Hepatic stellate cell (primary cell): ENCODE data around the gene RNF207.

Experiments used
- DNase-seq: peaks from one replicate; pipeline ENCODE4 v3.0.0; 2011; ENCODE audit warnings: low spot score

The RNF207 gene

DNA sequence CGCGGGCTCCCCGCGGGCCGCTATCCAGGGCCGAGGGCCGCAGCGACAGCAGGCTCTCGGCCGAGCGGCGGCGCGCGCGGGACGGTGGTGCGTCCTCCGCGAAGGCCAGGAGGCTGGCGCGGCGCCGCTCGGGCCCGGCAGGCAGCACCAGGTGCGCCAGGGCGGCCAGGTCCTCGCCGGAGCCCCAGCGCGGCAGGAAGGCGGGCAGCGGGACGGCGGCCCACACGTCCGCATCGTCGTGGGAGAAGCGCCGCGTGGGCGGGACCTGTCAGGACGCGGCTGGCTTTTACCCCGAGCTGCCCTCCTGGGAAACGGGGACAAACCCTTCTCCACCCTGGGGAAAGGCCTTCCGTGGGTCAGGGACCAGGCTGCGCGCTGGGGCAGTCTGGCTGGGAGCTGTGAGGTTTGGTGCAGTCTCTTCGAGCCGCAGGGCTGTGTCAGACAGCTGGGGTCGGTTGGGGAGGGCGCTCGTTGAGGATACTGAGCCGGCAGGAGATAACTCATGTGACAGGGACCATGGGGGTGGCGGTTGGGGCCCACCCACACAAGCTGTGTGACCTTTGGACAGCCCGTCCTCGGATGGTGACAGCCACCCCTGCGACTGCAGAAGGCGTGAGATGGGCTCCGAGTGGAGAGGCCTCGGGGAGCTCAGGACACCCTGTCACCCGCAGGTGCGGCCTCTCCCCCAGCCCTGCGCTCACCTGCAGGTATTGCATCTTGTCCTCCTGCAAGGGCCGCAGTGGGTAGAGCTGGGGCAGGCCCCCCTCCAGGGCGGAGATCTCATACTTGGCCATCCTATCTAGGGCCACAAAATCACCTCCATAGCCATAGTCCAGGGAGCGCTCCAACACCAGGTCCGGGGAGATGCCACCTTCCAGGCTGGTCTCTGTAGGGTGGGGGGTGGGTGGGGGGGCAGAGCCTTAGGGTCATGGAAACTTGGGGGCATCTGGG lies 44.1 kb downstream of the RNF207 start:
- DNase-seq: no peak

DNA sequence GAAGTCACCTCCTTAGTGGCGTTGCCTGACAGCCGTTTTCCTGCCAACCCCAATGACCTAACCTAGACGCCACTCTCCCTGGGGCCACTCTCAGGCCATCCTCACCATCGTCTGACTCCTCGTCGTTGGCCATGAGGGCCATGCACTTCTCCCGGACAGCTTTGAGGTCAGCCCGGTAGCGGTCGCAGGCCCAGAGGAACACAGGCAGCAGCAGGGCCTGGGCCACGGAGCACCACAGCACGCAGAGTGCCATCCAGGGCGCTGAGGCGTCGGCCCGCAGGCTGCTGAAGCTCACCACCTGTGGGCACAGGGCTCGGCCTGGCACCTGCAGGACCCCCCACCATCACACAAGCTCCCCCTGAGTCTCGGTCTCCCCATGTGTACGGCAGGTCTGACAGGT lies 45.3 kb downstream of the RNF207 start:
- DNase-seq: no peak

DNA sequence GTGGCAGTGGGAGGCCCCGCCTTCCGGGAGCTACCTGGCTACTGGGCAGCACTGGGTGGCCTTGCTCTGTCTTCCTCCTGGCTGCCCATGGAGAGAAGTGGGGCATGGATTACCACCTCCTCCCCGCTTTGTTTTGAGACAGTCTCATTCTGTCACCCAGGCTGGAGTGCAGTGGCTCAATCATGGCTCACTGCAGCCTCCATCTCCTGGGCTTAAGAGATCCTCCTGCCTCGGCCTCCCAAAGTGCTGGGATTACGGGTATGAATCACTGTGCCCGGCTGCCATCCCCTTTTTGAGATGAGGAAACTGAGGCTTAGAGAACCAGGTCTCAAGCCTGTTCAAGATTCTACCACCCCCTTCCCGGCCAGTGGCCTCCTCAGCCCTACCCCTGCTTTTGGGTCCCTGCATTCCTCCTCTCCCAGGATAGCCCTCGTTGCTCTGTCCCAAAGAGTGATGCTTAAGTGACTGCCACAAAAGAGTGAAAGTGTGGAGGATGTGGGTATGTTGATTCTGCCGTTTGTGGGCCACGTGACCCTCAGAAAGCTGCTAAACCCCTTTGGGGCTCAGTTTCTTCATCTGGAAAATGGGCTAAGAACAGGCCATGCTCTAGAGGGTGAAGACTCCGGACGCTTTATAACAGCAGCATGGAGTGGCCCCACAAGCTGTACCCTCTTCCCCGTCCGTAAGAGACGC lies 45.9 kb downstream of the RNF207 start:
- DNase-seq: no peak

DNA sequence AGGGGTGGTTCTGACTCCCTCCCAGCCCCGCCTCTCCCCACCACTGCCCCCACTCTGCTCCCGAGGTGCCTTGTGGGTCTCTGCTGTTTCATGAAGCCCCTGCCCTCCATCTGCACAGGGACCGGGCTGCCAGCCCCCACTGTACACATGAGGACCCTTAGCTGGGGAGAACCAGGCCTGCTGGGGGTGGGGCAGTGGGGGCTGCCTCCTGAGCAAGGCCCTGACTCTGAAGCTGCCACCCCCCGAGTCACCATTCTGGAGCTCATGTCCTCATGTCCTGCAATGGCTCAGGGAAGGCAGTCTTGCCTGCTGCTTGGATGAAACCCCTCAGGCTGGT lies 46.4 kb downstream of the RNF207 start:
- no peak for DNase-seq

DNA sequence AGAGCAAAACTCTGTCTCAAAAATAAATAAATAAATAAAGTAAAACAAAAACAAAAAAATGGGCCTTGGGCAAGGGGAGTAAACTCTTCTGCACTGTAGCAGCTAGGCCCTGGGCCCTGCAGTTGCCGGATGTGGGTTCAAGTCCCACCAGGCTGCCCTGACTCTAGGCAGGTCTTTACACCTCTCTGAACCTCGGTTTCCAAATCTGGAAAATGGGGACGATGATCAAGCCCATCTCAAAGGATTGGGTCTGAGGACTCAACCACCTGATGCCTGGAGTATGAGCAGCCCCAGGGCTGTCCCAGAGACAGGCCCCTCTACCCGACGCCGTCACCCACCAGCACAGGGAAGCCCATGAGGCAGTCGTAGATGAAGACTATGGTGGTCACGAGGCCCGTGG lies 47.5 kb downstream of the RNF207 start:
- no peak for DNase-seq

DNA sequence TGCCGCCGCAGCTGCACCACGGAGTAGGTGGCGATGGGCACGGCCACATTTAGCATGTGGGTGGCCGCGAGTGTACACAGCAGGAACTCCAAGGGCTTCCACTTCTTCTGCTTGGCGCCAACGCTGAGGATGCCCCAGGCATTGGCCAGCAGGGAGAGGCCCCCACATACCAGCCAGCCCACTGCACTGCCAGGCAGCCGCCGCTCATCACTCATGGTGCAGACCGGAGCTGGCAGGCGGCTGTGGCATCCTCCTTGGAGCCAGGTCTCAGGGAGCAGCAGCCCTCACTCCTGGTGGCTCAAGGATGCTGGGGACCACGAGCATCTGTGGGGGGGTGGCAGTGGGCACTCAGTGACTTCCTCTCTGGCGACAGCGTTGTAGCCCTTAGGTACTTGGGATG lies 48.8 kb downstream of the RNF207 start:
- no peak for DNase-seq

DNA sequence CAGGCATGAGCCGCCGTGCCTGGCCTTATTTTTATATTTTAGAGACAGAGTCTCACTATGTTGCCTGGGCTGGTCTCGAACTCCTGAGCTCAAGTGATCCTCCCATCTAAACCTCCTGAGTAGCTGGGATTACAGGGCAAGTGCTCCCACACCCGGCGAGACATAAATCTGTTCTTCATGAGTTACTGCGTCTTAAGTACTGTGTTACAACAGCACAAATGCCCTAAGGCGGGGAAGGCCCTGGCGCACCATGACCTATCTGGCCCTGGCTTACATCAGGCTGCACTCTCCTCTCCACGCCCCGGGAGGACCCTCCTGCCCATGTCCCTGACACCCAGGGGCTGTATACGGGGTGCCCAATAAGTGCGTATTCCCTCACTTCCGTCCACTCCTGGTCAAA lies 50.7 kb downstream of the RNF207 start:
- no peak for DNase-seq

DNA sequence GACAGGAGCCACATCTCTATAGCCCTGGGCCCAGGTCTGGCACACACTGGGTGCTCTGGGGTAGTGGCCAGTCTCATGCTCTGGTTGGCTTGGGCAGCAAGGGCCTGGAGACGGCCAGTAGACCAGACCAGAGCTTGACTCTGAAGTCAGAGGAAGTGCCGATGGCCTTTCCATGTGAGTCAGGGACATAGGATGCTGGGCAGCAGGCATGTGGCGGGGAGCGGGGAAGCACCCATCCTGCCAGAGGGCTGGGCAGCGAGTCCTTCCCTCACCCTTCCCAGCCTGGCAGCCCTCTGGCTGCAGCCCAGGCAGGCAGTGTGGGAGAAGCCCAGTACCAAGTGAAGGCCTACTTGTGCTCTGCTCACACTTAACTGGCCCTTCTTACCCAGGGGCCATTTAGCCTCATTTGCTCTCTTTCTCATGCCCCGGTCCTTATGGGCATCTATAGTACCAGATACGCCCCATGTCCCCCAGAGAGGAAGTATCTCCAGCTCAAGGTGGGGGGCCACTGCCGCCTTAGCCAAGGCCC lies 51.7 kb downstream of the RNF207 start:
- DNase-seq: no peak

DNA sequence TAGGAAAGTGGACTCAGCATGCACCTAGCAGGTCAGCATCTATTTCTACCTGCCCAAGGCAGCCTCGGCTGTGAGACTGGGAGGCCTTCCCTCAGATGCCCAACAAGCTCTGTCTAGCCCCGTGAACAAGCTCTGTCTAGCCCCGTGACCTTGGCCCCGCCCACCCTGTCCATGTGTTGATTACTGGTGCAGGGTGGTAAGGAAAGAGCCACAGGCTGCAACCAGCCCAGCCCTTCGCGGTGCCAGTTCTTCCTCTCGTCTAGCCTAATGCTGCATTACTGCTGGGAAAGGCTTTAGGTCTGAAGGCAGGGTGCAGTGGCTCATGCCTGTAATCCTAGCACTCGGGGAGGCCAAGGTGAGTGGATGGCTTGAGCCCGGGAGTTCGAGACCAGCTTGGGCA lies 52.8 kb downstream of the RNF207 start:
- no peak for DNase-seq

DNA sequence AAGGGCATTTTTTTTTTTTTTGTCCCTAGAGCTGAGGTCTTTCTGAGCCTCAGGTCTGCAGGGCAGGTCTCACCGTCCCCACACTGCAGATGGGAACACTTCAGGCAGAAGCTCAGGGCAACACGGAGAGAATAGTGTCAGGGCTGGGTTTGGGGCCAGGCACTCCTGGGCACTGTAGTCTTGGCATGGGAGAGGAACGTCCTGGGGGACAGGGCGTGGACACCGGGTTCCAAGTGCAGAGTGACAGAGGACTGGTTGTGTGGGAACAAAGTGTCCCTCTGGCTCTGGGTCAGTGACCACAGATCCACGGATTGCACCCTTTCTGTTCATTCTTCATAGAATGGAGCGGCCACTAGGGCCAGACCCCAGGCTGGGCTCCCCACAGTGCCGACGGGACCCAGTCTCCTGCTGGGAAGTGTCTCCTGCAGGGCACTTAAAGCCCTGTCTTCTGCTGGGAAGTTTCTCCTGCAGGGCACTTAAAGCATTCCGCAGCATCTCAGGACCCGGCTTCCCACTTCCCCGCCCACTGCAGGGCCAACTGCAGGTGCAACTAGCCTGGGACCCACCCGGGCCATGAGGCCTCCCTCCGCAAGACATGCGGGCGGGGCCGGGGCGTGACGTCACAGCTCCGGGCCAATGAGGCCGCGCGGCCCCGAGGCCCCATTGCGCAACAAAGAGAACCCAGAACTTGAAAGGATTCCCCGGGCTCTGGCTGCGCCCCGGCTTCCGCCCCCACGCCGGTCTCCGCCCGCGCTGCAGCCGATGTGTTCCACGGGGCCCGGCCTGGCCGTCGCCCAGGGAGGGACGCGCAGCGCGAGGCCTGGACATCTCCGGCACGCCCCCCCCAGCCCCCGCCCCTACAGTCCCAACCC lies 53.8 kb downstream of the RNF207 start:
- DNase-seq: peak; percentile 85

DNA sequence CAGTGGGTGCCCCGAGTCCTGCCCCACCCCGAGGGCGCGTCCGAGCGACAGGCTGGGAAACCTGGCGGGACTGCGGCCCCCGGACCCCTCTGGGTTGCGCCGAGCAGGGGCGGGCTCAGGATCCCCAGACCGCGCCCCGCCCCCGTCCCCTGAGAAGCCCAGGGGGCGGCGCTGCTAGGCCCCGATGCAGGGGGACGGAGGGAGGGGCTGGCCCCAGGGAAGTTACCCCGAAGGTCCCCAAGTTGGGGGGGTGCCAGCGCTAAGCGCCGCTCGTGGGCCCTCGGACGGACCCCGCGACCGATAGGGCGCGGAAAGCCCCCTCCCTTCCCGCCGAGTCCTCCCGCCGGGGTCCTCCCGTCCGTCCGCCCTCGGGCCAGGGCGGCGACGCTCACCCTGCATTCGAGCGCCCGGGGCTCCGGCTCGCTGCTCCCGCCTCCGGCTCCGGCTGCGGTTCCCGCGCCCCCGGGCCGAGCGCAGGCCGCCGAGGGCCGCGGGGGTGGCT lies 54.6 kb downstream of the RNF207 start:
- DNase-seq: no peak

DNA sequence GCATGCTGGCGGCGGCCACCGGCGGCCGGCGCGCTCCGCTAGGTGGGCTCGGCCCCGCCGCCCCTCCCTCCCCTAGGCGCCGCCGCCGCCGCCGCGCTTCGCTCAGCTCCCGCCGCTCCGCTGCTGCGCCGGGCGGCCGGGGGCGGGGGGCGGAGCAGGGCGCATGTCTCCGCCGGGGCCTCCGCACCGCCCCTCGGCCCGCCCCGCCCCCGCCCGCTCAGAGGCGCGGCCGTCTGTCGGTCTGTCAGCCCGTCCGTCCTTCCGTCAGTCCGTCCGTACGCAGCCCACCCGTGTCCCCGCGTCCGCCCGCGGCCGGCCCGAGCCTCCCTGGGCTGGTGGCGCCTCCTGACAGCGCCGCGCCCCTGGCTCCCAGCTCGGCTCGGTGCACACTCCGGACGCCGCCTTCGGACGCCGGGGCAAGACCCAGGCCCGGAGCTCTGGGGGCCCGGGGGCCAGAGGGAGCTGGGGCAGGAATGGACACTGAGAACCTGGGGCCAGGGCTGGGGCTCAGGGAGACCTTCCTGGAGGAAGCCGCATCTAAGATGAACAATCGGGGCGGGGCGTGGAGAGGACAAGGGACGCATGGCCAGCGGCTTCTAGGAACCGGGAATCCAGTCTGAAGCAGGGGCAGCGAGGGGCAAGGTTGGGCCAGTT lies 55.2 kb downstream of the RNF207 start, which contains the start of gene GPR153:
TSS of gene GPR153 (minus strand) at position 138 of the 654 bp plus-strand sequence. CDS start 6,193 bp downstream, outside the sequence.
- DNase-seq: peak; percentile 73

DNA sequence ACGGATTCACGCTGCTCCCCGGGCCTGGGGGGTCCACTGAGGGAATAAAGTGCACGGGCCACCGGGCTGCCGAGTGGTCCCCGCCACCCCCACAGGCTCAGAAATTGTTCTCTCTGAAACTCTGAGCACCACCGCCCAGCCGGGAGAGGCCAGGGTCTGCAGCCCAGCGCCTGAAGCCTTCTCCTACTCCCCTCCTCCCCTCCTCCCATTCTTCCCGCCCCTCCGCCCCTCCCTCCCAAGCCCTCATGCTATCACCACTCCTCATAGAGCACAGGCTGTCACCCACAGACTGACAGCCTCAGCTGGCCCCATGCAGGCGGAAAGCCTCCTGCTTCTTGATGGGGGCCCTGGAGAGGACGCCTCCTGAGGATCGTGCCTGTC lies 55.7 kb downstream of the RNF207 start:
- no peak for DNase-seq

DNA sequence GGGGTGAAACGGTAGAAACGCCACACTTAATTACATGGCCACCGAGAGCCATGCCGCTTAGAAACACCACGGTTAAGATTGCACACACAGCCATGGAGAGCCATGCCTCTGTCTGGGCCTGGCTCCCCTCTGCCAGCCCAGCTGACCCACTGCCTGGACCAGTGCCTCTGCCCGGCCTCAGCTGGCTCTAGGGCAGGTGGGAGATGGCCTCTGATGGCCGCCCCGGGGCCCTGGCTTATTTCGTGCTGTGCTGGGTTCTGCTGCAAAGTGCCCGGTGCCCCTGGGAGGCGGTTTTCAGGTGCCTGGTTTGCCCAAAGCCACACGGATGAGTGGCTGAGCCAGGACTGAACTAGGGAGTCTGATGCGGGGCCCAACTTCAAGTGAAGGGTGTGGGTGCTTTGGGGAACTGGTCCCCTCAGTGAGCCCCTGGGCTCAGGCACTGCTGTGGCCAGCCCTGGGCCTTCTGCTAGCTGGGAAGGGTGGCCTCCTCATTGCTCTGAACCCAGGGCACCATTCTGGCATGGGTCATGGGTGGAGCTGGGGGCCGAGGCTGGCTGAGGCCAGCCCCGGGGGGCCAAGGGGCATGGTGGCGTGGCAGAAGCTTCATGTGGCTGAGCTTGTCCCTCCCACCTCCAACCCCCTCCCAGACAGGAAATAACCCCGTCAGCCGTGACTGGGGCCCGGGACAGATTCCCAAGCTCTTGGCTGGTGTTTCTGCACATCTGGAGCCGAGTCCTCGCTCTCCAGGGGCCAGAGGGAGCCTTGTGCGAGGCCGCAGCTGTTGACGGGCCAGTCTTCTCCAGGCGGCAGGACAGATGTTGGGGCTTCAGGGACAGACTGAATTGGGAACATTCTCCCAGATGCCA lies 56.9 kb downstream of the RNF207 start:
- DNase-seq: no peak

DNA sequence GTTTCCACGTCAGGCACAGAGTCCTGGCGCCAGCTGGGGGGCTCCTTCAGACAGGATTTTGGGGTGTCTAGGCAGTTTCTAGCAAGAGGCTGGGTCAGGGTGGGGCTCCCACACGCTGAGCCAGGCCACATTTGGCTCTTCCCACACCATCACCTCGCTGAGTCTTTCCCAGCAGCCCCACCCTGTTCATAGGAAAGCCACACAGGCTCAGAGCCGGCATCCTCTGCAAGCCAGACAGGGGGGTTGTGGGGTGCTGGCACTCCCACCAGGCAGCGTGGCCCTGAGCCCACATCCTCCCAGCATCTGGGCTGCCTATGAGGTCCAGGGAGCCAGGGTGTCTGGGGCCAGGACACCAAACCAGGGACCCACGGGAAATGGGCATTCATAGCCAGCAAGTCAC lies 57.8 kb downstream of the RNF207 start:
- DNase-seq: no peak

DNA sequence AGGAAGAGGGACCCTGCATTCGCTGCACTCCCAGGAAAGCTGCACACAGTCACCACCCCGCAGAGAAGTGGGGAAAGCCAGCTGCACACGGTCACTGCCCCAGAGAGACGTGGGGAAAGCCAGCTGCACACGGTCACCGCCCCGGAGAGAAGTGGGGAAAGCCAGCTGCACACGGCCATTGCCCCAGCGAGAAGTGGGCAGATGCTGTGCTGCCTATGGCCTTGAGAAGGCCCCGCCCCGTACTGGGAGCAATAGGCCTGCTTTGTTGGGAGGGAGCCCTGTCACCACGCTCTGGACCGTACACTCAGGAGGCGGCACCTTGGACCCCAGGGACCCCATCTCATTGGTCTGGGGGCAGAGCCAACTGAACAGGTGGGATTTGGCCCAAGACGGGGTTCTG lies 59.2 kb downstream of the RNF207 start:
- DNase-seq: no peak

DNA sequence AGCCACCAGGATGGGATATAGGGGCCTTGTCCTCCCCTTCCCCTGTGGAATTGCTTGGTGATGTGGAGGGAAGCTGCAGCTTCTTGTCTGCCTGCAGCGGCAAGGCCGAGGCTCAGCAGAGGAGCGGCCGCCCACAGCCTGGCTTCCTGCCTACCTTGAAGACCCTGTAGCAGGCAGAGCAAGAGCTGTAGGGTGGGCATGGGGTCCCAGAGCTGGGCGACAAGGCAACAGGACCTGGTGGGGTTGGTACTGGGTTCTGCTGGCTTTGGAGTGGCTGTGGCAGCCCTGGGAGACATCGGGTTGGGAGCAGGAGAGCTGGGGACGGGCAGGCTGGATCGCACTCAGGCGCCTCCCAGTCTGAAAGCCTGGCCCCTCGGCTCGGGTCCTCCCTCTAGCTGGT lies 60.7 kb downstream of the RNF207 start:
- no peak for DNase-seq

DNA sequence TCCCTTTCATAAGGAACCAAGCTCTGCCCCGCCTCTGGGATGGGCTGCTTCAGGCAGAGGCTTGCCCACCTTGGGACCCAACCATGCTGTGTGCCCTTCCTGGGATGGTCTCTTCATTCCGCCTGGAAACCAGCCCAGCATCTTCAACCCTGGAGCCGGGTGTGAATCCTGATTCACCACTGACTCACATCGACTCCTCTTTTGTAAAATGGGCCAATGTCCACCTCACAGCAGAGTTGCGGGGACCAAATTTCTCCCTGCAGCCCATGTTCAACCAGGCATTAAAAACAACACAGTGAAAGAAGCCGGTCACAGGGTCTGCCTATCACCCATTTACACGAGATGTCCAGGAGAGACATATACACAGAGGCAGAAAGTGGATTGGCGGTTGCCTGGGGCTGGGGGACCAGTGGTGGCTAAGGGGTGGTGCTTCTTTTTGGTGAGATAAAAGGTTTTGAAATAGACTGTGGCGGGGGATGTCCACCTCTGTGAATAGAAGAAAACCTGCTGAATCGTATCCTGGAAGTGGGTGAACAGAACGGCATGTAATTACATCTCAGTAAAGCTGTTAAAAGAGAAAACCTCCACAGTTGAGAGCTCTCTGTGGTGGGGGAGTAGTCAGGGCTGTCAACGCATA lies 61.9 kb downstream of the RNF207 start:
- DNase-seq: no peak

DNA sequence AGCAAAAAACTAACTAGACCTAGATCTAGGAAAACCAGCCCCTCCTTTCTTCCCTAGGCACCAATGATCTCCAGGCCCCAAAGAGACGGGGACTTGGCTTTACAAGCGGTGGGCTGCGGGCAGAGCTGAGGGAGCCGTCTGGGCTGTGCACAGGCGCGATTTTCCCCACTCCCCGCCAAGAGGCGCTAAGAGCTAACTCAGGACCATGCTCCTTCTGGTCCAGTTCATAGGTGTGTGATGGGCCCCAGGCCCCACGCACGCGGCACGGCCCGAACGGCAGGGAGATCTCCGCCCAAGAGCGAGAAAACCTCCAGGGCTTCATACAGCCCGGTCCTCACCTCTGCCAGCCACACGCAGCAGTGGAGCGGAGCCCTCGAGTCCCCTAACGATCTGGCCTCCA lies 62.5 kb downstream of the RNF207 start:
- DNase-seq: no peak

DNA sequence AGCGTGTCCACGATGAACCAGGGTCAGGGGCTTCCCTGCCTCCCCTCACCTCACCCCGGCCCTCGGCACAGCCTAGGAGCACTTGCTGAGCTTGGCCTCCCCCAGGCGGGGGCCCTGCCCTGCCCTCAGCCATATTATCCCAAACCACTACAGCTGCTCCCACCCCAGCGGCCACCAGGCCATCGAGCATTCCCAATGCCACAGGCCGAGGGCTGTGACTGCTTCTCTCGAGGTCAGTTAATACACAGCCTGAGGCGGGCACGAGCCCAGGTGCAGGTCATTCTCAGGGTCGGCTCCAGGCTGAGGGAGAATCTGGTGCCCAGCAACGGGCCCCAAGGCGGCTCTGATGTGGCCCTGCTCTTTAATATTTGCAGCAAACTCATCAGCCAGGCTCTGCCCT lies 63.4 kb downstream of the RNF207 start:
- DNase-seq: no peak
